ENCODE data around the gene AMOTL1.

- TF ChIP-seq CTCF (IDR thresholded peaks at IDR 0.05) (no peak), POLR2A (IDR thresholded peaks at IDR 0.05) (no peak)
These were observed 14.5 kb upstream of the AMOTL1 start for GRCh38 chr11:94753630-94754029.

All from esophagus squamous epithelium (tissue), 4 donors.